ENCODE measurements around the gene PARK7.

PARK7 gene

DNA sequence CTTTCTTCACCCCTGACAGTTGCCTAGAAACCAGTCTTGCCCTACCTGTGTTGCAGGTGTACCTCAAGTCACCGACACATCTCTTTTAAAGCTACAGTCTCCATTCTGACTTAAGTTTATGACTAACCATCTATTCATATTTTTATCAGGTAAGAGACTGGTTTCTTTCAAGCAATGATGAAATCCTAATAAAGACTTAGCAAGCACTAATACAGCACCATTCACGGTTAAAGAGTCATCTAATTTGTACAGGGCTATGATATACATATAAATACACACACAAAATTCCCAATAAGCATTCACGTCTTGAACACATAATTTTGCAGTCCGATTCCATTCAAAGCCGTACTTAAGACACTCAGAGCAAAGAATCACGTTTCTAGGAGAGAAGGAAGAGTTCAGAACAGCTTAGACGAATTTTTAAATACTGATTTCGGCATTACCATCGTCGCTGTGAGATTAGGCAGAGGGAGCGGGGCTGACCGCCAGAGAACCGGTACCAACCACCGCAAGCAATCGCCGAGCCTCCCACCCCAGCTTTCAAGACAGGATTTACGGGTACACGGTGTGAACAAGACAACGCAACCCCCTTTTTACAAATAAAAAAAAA is 63.7 kb downstream of the PARK7 start:
- no peak for DNase-seq (ENCODE audit: low spot score)

DNA sequence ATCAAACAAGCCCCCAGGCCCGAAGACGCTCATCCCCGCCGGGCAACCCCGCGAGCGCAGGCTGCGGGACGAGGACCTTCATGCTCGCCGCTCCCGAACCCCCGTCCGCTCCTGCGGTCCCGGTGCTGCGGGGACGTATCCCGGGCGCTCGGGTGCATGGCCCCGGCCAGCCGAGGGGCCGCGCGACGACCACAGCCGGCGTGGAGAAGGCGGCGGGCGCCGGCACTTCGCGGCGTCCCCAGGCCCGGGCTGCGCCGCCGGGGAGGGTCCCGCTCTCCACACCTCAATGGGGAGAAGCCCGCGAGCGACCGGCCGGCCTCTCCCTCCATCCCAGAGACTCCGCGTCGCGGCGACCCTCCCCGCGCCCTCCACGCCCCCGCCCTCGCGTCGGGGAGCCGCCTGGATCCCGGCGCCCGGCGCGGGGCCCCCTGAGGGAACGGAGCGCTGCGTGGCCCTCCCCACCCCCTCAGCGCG is 64.2 kb downstream of the PARK7 start:
- DNase-seq (ENCODE audit: low spot score) = no peak

DNA sequence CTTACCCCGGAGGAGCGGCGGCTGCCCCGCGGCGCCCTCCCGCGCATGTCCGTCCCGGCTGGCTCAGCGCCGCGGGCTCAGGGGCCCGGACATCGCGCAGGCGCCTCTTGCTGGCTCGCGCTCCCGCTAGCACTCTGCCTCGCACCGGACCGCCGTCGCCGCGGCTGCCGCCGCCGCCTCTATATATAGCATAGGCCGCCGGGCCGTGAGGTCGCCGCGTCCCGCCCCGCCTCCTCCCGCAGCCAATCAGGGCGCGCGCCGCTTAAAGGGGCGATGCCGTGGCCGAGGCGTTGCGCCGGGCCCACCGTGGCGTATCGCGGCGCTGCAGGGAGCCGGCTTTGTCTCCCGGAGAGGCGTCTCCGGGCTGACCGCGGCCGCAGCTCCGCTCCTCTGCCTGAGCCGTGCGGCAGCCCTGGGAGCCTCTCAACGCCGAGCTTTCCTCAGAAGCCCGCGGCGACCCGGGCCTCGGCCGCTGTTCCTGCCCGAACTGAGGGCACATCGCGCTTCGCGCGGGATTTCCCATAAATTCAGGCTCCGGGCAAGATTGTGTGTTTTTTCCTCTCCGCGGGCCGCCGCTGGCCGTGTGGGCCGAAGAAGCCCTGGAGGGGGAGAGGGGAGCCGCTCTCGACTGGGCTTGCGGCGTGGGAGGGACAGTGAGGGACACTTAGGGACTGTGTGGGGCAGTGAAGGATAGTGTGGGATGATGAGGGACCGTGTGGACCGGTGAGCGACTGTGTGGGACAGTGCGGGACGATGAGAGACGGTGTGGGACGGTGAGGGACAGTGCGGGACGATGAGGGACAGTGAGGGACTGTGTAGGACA is 64.9 kb downstream of the PARK7 start, which contains the start of gene ERRFI1:
ERRFI1 (minus strand) TSS at position 157 of the 823 bp plus-strand sequence. CDS start 10,690 bp downstream, outside the sequence.
- peak; percentile 67 for DNase-seq (ENCODE audit: low spot score)

DNA sequence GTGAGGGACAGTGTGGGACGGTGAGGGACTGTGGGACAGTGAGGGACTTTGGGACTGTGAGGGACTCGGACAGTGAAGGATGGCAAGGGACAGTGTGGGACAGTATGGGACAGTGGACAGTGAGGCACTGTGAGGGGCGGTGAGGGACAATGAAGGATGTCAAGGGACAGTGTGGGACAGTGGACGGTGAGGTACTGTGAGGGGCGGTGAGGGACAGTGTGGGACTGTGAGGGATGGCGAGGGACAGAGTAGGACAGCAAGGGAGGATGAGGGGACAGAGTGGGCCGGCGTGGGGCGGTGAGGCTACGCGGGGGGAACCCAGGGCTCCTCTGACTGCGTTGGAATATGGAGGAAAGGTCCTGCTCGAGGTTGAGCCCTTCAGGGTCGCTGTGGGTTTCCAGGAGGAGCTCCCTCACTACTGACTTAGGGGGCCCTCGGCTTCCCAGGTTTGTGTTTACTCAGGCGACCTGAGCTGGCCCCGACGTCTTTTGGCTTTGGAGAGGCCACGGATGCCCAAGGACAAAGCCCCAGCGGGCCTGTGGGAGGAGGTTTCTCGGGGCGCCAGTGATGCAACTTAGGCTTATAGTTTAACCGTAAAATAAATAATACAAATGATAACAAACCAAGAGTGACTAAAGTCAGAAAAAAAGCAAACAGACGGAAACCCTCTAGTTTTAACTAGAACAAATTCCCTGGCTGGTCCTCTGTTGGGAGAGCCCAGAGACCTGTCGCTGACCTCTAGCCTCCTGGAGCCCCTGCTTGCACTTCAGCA is 65.7 kb downstream of the PARK7 start:
- DNase-seq (ENCODE audit: low spot score) = peak; percentile 69

DNA sequence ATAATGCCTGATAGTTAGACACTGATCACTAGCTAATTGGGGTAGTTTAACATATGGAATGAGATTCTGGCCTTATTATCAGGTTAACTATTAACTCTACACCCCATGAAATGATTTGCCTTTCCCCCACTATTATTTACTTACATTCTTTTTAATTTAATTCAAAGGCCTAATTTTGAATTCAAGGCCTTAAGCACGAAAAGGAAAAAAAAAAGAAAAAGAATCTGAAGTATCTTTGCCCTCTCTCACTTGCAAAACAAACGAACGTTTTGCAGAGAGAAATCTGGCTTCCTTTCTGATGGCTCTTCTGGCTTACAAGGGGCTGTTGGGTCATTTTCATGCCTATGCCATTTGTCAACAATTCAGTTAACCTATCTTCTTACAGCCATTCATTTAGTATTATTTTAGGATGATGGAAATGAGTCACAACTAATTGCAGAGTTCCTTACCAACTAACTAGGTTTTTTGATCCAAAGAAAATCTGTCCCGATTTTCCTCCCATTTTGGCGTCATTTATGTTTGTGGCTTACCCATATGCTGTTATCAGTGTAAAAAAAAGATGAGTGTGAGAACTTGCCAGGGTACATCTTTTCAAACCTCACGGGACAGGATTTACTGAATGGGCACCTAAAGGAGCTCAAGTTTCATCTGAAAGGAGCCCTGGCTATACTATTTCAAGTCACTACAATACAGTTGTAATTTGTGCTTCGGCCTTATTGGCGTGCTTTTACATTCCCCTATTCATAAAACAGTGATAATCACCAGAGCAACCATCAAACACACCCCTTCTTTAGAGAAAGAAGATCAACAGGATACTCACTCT is 66.4 kb downstream of the PARK7 start:
- DNase-seq (ENCODE audit: low spot score) = no peak

- no peak for DNase-seq (ENCODE audit: low spot score)
These were observed 67.0 kb downstream of the PARK7 start for GRCh38 chr1:8028571-8028910.

- no peak for DNase-seq (ENCODE audit: low spot score)
These were observed 69.8 kb downstream of the PARK7 start for GRCh38 chr1:8031176-8031785.

DNA sequence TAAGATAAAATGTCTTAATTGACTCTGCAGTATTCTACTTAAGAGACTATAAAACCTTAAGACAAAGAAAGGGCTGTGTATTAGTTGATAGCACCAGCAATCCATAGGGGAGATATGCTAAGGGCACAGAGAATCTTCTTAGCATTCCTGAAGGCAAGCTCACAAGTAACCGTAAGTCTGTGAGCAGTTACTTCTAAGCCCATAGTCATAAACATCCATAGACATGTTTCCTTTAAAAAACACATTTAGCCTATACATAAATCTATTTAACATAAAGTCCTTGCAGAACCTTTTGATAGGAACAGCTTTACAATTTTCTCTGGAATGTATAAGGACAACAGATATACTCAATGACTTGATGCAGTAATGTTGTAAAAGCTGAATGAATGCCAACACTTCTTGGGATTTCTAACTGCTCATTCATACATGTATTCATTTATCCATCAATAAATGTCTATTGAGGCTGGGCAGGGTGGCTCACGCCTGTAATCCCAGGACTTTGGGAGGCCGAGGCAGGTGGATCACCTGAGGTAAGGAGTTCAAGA is 70.9 kb downstream of the PARK7 start:
- no peak for DNase-seq (ENCODE audit: low spot score)

- no peak for DNase-seq (ENCODE audit: low spot score)
These were observed 71.8 kb downstream of the PARK7 start for GRCh38 chr1:8033322-8033721.

Measured in HuH-7.5 (cell line).